ENCODE measurements around the gene DCTD.

The DCTD gene

DNA sequence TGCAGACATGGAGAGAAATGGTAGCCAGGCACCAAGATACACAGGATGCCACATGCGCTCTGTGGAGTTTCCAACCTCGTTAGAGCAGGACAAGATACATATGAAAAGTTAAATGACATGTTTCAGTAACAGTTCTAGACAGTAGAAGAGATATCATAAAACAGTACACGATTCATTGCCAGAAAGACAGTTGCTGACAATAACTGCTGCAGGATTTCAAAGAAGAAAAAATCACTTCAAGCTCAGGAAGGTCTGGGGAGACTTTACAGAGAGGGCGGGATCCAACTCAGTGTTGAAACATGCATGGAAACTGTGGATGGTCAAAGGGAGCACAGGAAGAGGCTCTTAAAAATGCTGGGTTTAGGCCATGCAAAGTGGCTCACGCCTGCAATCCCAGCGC lies 31.0 kb downstream of the DCTD start:
- Histone ChIP-seq H3K36me3 (replicated peaks; ENCODE audit: insufficient read depth, low read length) (no peaks in the 10 kb centered on the region; the same call in 1 of the 2 replicates), H2AFZ (ENCODE audit: low read length) (no peak overlapping the region), H3K4me2 (ENCODE audit: low read depth, low read length) (no peak overlapping the region), H3K4me3 (ENCODE audit: low read length) (no peak overlapping the region), H3K27ac (ENCODE audit: low read length) (no peak overlapping the region), H3K4me1 (ENCODE audit: low read length) (no peaks in the 10 kb centered on the region), H3K9ac (ENCODE audit: low read length) (no peak overlapping the region), H3K9me3 (replicated peaks; ENCODE audit: insufficient read depth, low read length) (no peaks in the 10 kb centered on the region), H3K9me2 (replicated peaks; ENCODE audit: insufficient read depth, low read length) (no peaks in the 10 kb centered on the region), H4K20me1 (ENCODE audit: insufficient read depth, low read length) (no peaks in the 10 kb centered on the region), H3K27me3 (replicated peaks; ENCODE audit: insufficient read depth, low read length) (no peaks in the 10 kb centered on the region), H3K79me2 (ENCODE audit: low read length) (no peaks in the 10 kb centered on the region), H3F3A (ENCODE audit: insufficient read depth, low read length) (no peaks in the 10 kb centered on the region)
- TF ChIP-seq EZH2phosphoT487 (IDR thresholded peaks at IDR 0.05; ENCODE audit: low read length) (no peak), EZH2 (optimal IDR thresholded peaks at IDR 0.05; ENCODE audit: low read depth, low read length) (no peak)
- TF ChIP-seq, protein P1, sequence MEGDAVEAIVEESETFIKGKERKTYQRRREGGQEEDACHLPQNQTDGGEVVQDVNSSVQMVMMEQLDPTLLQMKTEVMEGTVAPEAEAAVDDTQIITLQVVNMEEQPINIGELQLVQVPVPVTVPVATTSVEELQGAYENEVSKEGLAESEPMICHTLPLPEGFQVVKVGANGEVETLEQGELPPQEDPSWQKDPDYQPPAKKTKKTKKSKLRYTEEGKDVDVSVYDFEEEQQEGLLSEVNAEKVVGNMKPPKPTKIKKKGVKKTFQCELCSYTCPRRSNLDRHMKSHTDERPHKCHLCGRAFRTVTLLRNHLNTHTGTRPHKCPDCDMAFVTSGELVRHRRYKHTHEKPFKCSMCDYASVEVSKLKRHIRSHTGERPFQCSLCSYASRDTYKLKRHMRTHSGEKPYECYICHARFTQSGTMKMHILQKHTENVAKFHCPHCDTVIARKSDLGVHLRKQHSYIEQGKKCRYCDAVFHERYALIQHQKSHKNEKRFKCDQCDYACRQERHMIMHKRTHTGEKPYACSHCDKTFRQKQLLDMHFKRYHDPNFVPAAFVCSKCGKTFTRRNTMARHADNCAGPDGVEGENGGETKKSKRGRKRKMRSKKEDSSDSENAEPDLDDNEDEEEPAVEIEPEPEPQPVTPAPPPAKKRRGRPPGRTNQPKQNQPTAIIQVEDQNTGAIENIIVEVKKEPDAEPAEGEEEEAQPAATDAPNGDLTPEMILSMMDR (IDR thresholded peaks at IDR 0.05; ENCODE audit: low read length), result no peak
- DNase-seq, result no peak

DNA sequence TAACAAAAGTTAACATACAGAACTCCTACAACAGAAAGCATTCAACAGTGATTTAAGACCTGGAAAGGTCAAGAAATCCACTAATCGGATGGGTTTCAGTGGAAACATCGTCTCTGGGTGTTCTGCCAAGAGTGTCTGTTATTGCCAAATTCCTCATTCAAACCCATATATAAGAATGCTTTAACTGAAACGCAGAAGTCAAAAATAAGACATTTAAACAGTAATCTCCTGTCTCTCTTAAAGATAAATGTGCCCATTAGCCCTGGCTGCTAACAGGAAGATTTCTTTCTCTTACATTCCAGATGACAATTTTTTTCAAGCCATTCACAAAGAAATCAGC lies 31.5 kb downstream of the DCTD start:
- no peaks in the 10 kb centered on the region for H3K9me2 ChIP-seq (replicated peaks; ENCODE audit: insufficient read depth, low read length)
- H2AFZ ChIP-seq (ENCODE audit: low read length), result no peak overlapping the region
- H3K27ac ChIP-seq (ENCODE audit: low read length), result no peak overlapping the region
- H3F3A ChIP-seq (ENCODE audit: insufficient read depth, low read length), result no peaks in the 10 kb centered on the region
- H3K4me3 ChIP-seq (ENCODE audit: low read length), result no peak overlapping the region
- H3K79me2 ChIP-seq (ENCODE audit: low read length), result no peaks in the 10 kb centered on the region
- TF ChIP-seq, protein P1 (IDR thresholded peaks at IDR 0.05; ENCODE audit: low read length), result no peak
- TF ChIP-seq EZH2phosphoT487 (IDR thresholded peaks at IDR 0.05; ENCODE audit: low read length) (no peak), EZH2 (optimal IDR thresholded peaks at IDR 0.05; ENCODE audit: low read depth, low read length) (no peak)
- H4K20me1 ChIP-seq (ENCODE audit: insufficient read depth, low read length), result no peaks in the 10 kb centered on the region
- no peaks in the 10 kb centered on the region for H3K27me3 ChIP-seq (replicated peaks; ENCODE audit: insufficient read depth, low read length)
- no peak overlapping the region for H3K4me2 ChIP-seq (ENCODE audit: low read depth, low read length)
- H3K36me3 ChIP-seq (replicated peaks; ENCODE audit: insufficient read depth, low read length), result no peaks in the 10 kb centered on the region
- DNase-seq, result no peak
- no peaks in the 10 kb centered on the region for H3K9me3 ChIP-seq (replicated peaks; ENCODE audit: insufficient read depth, low read length)
- H3K9ac ChIP-seq (ENCODE audit: low read length), result no peak overlapping the region
- H3K4me1 ChIP-seq (ENCODE audit: low read length), result no peaks in the 10 kb centered on the region

DNA sequence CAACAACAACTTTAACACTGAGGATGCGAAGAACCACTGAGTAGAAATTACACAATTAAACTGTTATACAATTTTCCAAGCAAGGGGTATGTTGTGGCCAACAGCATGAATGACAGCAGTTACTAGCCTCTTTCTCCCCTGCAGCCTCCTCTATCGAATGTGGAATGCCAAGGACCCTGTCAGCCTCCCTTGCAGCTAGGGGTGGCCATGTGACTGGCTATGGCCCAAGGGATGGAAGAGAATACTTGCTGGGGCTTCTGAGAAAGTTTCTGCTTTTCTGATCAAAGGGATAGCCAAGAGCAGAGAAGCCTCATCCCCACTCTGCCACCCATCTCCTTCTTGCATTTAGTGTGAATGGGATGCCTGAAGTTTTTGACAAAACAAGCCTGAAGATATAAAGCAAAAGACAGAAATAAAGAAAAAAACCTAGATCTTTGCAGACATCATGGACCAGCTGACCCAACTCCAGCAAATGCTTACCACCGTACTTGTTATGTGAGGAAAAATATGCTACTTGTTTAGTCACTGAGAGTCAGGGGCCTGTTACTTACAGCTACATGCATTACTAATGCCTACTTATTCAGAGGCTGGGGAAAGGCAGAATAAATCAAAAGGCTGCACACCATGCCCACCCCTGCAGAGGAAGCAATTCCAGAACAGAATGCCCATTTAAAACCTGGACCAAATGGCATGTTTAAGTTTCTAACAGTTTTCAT lies 32.0 kb downstream of the DCTD start:
- no peak for DNase-seq
- Histone ChIP-seq H3K27ac (ENCODE audit: low read length) (no peak overlapping the region), H4K20me1 (ENCODE audit: insufficient read depth, low read length) (no peaks in the 10 kb centered on the region), H3K9me3 (replicated peaks; ENCODE audit: insufficient read depth, low read length) (no peaks in the 10 kb centered on the region), H3K9ac (ENCODE audit: low read length) (no peak overlapping the region), H3K27me3 (replicated peaks; ENCODE audit: insufficient read depth, low read length) (no peaks in the 10 kb centered on the region), H3K36me3 (replicated peaks; ENCODE audit: insufficient read depth, low read length) (no peaks in the 10 kb centered on the region), H3K9me2 (replicated peaks; ENCODE audit: insufficient read depth, low read length) (no peaks in the 10 kb centered on the region), H3F3A (ENCODE audit: insufficient read depth, low read length) (no peaks in the 10 kb centered on the region), H2AFZ (ENCODE audit: low read length) (no peak overlapping the region), H3K79me2 (ENCODE audit: low read length) (no peaks in the 10 kb centered on the region), H3K4me3 (ENCODE audit: low read length) (no peak overlapping the region), H3K4me2 (ENCODE audit: low read depth, low read length) (no peak overlapping the region), H3K4me1 (ENCODE audit: low read length) (no peaks in the 10 kb centered on the region)
- TF ChIP-seq EZH2phosphoT487 (IDR thresholded peaks at IDR 0.05; ENCODE audit: low read length), result no peak
- TF ChIP-seq, protein P1 (IDR thresholded peaks at IDR 0.05; ENCODE audit: low read length), result no peak
- no peak for TF ChIP-seq EZH2 (optimal IDR thresholded peaks at IDR 0.05; ENCODE audit: low read depth, low read length)

Measured in MM.1S (cell line).